ENCODE data around the gene MIER1.

Gene MIER1

GRCh38 chr1:67004176-67004575 lies 79.4 kb downstream of the MIER1 start:
- 100% methylated on average over 1 of the region's 1 CpG for WGBS (ENCODE audit: insufficient coverage)
- H3K27me3 ChIP-seq (replicated peaks in 2 of 5; ENCODE audit: control insufficient read depth in 4 of 5, insufficient read depth in 5 of 5, low read length in 4 of 5) = no peaks in the 10 kb centered on the region
- no peaks in the 10 kb centered on the region for H3K9me3 ChIP-seq (ENCODE audit: control extremely low read depth in 1 of 5, control insufficient read depth in 4 of 5, insufficient read depth in 2 of 5, low read depth in 1 of 5, low read length in 4 of 5)
- no peak overlapping the region for H3K4me3 ChIP-seq (ENCODE audit: control insufficient read depth in 1 of 7, extremely low read depth in 1 of 7, insufficient read depth in 4 of 7, low read depth in 2 of 7, low read length in 6 of 7)
- ChIA-PET POLR2A (no interaction called here), CTCF (interaction anchor here (2.1 to 2.7 kb wide), 2 partner anchors 8 to 145 kb away, joined by 6 to 10 read pairs; no protein-coding TSS in a partner anchor)
- peaks cover 3 to 17% (median 11%) of the 10 kb centered on the region in 4 experiments for H3K4me1 ChIP-seq (ENCODE audit: control extremely low read depth in 1 of 4, control insufficient read depth in 4 of 4, insufficient read depth in 4 of 4, low read length in 3 of 4)
- no peak for DNase-seq
- peaks cover 5 to 36% (median 18%) of the 10 kb centered on the region in 4 experiments for H3K36me3 ChIP-seq (ENCODE audit: control insufficient read depth in 4 of 4, insufficient read depth in 4 of 4, low read length in 3 of 4)
- no peak overlapping the region for H3K27ac ChIP-seq (ENCODE audit: insufficient read depth in 1 of 2, low read depth in 1 of 2, low read length in 2 of 2, poor library complexity in 1 of 2, severe bottlenecking in 2 of 2)

- Histone ChIP-seq H3K27me3 (replicated peaks in 2 of 5; ENCODE audit: control insufficient read depth in 4 of 5, insufficient read depth in 5 of 5, low read length in 4 of 5) (no peaks in the 10 kb centered on the region), H3K4me1 (ENCODE audit: control extremely low read depth in 1 of 4, control insufficient read depth in 4 of 4, insufficient read depth in 4 of 4, low read length in 3 of 4) (peaks cover 2 to 10% (median 7%) of the 10 kb centered on the region in 4 experiments), H3K9me3 (ENCODE audit: control extremely low read depth in 1 of 5, control insufficient read depth in 4 of 5, insufficient read depth in 2 of 5, low read depth in 1 of 5, low read length in 4 of 5) (peaks cover 0 to 3% (median 0%) of the 10 kb centered on the region in 5 experiments), H3K36me3 (ENCODE audit: control insufficient read depth in 4 of 4, insufficient read depth in 4 of 4, low read length in 3 of 4) (peaks cover 5 to 38% (median 22%) of the 10 kb centered on the region in 4 experiments), H3K27ac (ENCODE audit: insufficient read depth in 1 of 2, low read depth in 1 of 2, low read length in 2 of 2, poor library complexity in 1 of 2, severe bottlenecking in 2 of 2) (no peak overlapping the region), H3K4me3 (ENCODE audit: control insufficient read depth in 1 of 7, extremely low read depth in 1 of 7, insufficient read depth in 4 of 7, low read depth in 2 of 7, low read length in 6 of 7) (no peak overlapping the region)
- ChIA-PET POLR2A (no interaction called here), CTCF (interaction anchor here (1.4 to 2.7 kb wide), 3 partner anchors 9 to 144 kb away, joined by 3 to 10 read pairs (median 6); no protein-coding TSS in a partner anchor)
- WGBS (ENCODE audit: insufficient coverage) = 83% methylated on average over 7 of the region's 8 CpGs
- DNase-seq = no peak
These were observed 80.3 kb downstream of the MIER1 start for GRCh38 chr1:67005068-67005467.

- Histone ChIP-seq H3K4me3 (ENCODE audit: control insufficient read depth in 1 of 7, extremely low read depth in 1 of 7, insufficient read depth in 4 of 7, low read depth in 2 of 7, low read length in 6 of 7) (no peak overlapping the region), H3K36me3 (ENCODE audit: control insufficient read depth in 4 of 4, insufficient read depth in 4 of 4, low read length in 3 of 4) (peaks cover 4 to 37% (median 16%) of the 10 kb centered on the region in 4 experiments), H3K4me1 (ENCODE audit: control extremely low read depth in 1 of 4, control insufficient read depth in 4 of 4, insufficient read depth in 4 of 4, low read length in 3 of 4) (no peaks in the 10 kb centered on the region), H3K27me3 (replicated peaks in 2 of 5; ENCODE audit: control insufficient read depth in 4 of 5, insufficient read depth in 5 of 5, low read length in 4 of 5) (no peaks in the 10 kb centered on the region), H3K9me3 (ENCODE audit: control extremely low read depth in 1 of 5, control insufficient read depth in 4 of 5, insufficient read depth in 2 of 5, low read depth in 1 of 5, low read length in 4 of 5) (peaks cover 0 to 5% (median 0%) of the 10 kb centered on the region in 5 experiments), H3K27ac (ENCODE audit: insufficient read depth in 1 of 2, low read depth in 1 of 2, low read length in 2 of 2, poor library complexity in 1 of 2, severe bottlenecking in 2 of 2) (no peak overlapping the region)
- ChIA-PET CTCF (no interaction called here), POLR2A (no interaction called here)
- DNase-seq = no peak
- WGBS (ENCODE audit: insufficient coverage) = no CpG with 5 or more reads among the region's 3 CpGs
These were observed 85.0 kb downstream of the MIER1 start for GRCh38 chr1:67009792-67010191.

- Histone ChIP-seq H3K4me3 (ENCODE audit: control insufficient read depth in 1 of 7, extremely low read depth in 1 of 7, insufficient read depth in 4 of 7, low read depth in 2 of 7, low read length in 6 of 7) (no peak overlapping the region), H3K27ac (ENCODE audit: insufficient read depth in 1 of 2, low read depth in 1 of 2, low read length in 2 of 2, poor library complexity in 1 of 2, severe bottlenecking in 2 of 2) (no peak overlapping the region), H3K36me3 (ENCODE audit: control insufficient read depth in 4 of 4, insufficient read depth in 4 of 4, low read length in 3 of 4) (peaks cover 11 to 57% (median 18%) of the 10 kb centered on the region in 4 experiments), H3K4me1 (ENCODE audit: control extremely low read depth in 1 of 4, control insufficient read depth in 4 of 4, insufficient read depth in 4 of 4, low read length in 3 of 4) (no peaks in the 10 kb centered on the region), H3K27me3 (replicated peaks in 2 of 5; ENCODE audit: control insufficient read depth in 4 of 5, insufficient read depth in 5 of 5, low read length in 4 of 5) (no peaks in the 10 kb centered on the region), H3K9me3 (ENCODE audit: control extremely low read depth in 1 of 5, control insufficient read depth in 4 of 5, insufficient read depth in 2 of 5, low read depth in 1 of 5, low read length in 4 of 5) (peaks cover 0 to 8% (median 0%) of the 10 kb centered on the region in 5 experiments)
- WGBS (ENCODE audit: insufficient coverage) = no CpG with 5 or more reads among the region's 2 CpGs
- POLR2A ChIA-PET = no interaction called here
- DNase-seq = peak in 2 of 3 donors; percentile 19 to 56
- CTCF ChIA-PET = no interaction called here
These were observed 88.8 kb downstream of the MIER1 start for GRCh38 chr1:67013573-67013972.

GRCh38 chr1:67018574-67018973 lies 93.8 kb downstream of the MIER1 start:
- H3K4me1 ChIP-seq (ENCODE audit: control extremely low read depth in 1 of 4, control insufficient read depth in 4 of 4, insufficient read depth in 4 of 4, low read length in 3 of 4) = no peaks in the 10 kb centered on the region
- ChIA-PET POLR2A (no interaction called here), CTCF (no interaction called here)
- H3K9me3 ChIP-seq (ENCODE audit: control extremely low read depth in 1 of 5, control insufficient read depth in 4 of 5, insufficient read depth in 2 of 5, low read depth in 1 of 5, low read length in 4 of 5) = peaks cover 0 to 5% (median 0%) of the 10 kb centered on the region in 5 experiments
- no peak overlapping the region for H3K4me3 ChIP-seq (ENCODE audit: control insufficient read depth in 1 of 7, extremely low read depth in 1 of 7, insufficient read depth in 4 of 7, low read depth in 2 of 7, low read length in 6 of 7)
- no peak for DNase-seq
- H3K36me3 ChIP-seq (ENCODE audit: control insufficient read depth in 4 of 4, insufficient read depth in 4 of 4, low read length in 3 of 4) = peaks cover 27 to 67% (median 36%) of the 10 kb centered on the region in 4 experiments
- no peaks in the 10 kb centered on the region for H3K27me3 ChIP-seq (replicated peaks in 2 of 5; ENCODE audit: control insufficient read depth in 4 of 5, insufficient read depth in 5 of 5, low read length in 4 of 5)
- 100% methylated on average over 2 of the region's 2 CpGs for WGBS (ENCODE audit: insufficient coverage)
- H3K27ac ChIP-seq (ENCODE audit: insufficient read depth in 1 of 2, low read depth in 1 of 2, low read length in 2 of 2, poor library complexity in 1 of 2, severe bottlenecking in 2 of 2) = no peak overlapping the region

- no CpG with 5 or more reads among the region's 4 CpGs for WGBS (ENCODE audit: insufficient coverage)
These were observed 94.3 kb downstream of the MIER1 start for GRCh38 chr1:67019121-67019520.

GRCh38 chr1:67019600-67020136 lies 94.9 kb downstream of the MIER1 start:
- no peak overlapping the region for H3K27ac ChIP-seq (ENCODE audit: insufficient read depth in 1 of 2, low read depth in 1 of 2, low read length in 2 of 2, poor library complexity in 1 of 2, severe bottlenecking in 2 of 2)
- H3K27me3 ChIP-seq (replicated peaks in 2 of 5; ENCODE audit: control insufficient read depth in 4 of 5, insufficient read depth in 5 of 5, low read length in 4 of 5) = no peaks in the 10 kb centered on the region
- POLR2A ChIA-PET = no interaction called here
- H3K4me3 ChIP-seq (ENCODE audit: control insufficient read depth in 1 of 7, extremely low read depth in 1 of 7, insufficient read depth in 4 of 7, low read depth in 2 of 7, low read length in 6 of 7) = no peak overlapping the region
- 82% methylated on average over 1 of the region's 1 CpG for WGBS (ENCODE audit: insufficient coverage)
- H3K4me1 ChIP-seq (ENCODE audit: control extremely low read depth in 1 of 4, control insufficient read depth in 4 of 4, insufficient read depth in 4 of 4, low read length in 3 of 4) = no peaks in the 10 kb centered on the region
- H3K9me3 ChIP-seq (ENCODE audit: control extremely low read depth in 1 of 5, control insufficient read depth in 4 of 5, insufficient read depth in 2 of 5, low read depth in 1 of 5, low read length in 4 of 5) = peaks cover 0 to 4% (median 0%) of the 10 kb centered on the region in 5 experiments
- DNase-seq = no peak
- peaks cover 26 to 67% (median 33%) of the 10 kb centered on the region in 4 experiments for H3K36me3 ChIP-seq (ENCODE audit: control insufficient read depth in 4 of 4, insufficient read depth in 4 of 4, low read length in 3 of 4)
- CTCF ChIA-PET = interaction anchor here (0.9 to 1.4 kb wide), 3 partner anchors 12 to 143 kb away, joined by 3 read pairs; no protein-coding TSS in a partner anchor

More at GRCh38 chr1:67019121-67019520, 94.3 kb downstream of the MIER1 start:
- Histone ChIP-seq H3K4me3 (ENCODE audit: control insufficient read depth in 1 of 7, extremely low read depth in 1 of 7, insufficient read depth in 4 of 7, low read depth in 2 of 7, low read length in 6 of 7) (no peak overlapping the region), H3K36me3 (ENCODE audit: control insufficient read depth in 4 of 4, insufficient read depth in 4 of 4, low read length in 3 of 4) (peaks cover 25 to 65% (median 34%) of the 10 kb centered on the region in 4 experiments), H3K4me1 (ENCODE audit: control extremely low read depth in 1 of 4, control insufficient read depth in 4 of 4, insufficient read depth in 4 of 4, low read length in 3 of 4) (no peaks in the 10 kb centered on the region), H3K9me3 (ENCODE audit: control extremely low read depth in 1 of 5, control insufficient read depth in 4 of 5, insufficient read depth in 2 of 5, low read depth in 1 of 5, low read length in 4 of 5) (peaks cover 0 to 5% (median 0%) of the 10 kb centered on the region in 5 experiments), H3K27ac (ENCODE audit: insufficient read depth in 1 of 2, low read depth in 1 of 2, low read length in 2 of 2, poor library complexity in 1 of 2, severe bottlenecking in 2 of 2) (no peak overlapping the region), H3K27me3 (replicated peaks in 2 of 5; ENCODE audit: control insufficient read depth in 4 of 5, insufficient read depth in 5 of 5, low read length in 4 of 5) (no peaks in the 10 kb centered on the region)
- POLR2A ChIA-PET = no interaction called here
- CTCF ChIA-PET = interaction anchor here (0.9 to 1.4 kb wide), 2 partner anchors 72 to 144 kb away, joined by 3 read pairs; no protein-coding TSS in a partner anchor
- no peak for DNase-seq
